Transverse colon (tissue), 4 donors: ENCODE results near the gene UBE2E1. TPM values are rescaled to one million over a fixed set of nuclear protein-coding genes. Genes with fewer than 3 reads are reported as not detected.

Experiments used
- DNase-seq: peaks from one replicate; pipeline ENCODE4 v3.0.0-alpha.2; 2019
- H3K27ac ChIP-seq, 4 donors: fragments of 200-600 bp; sonication (generic); 2 replicates each; pipeline ENCODE4 v1.5.1; 2016 to 2018; ENCODE audit warnings: inconsistent platforms in 4 of 4
- H3K27me3 ChIP-seq: fragments of 200-600 bp; sonication (generic); 2 replicates; pipeline ENCODE4 v1.5.1; 2017; ENCODE audit warnings: inconsistent platforms
- H3K36me3 ChIP-seq, 4 donors: fragments of 200-600 bp; sonication (generic); 2 replicates each; pipeline ENCODE4 v1.5.1; 2017 to 2019; ENCODE audit warnings: inconsistent platforms in 4 of 4
- H3K4me1 ChIP-seq, 4 donors: fragments of 200-600 bp; sonication (generic); 2 replicates each; pipeline ENCODE4 v1.5.1; 2017 to 2020; ENCODE audit warnings: inconsistent platforms in 4 of 4
- H3K4me3 ChIP-seq, 4 donors: fragments of 200-600 bp; sonication (generic); 1 replicate in 1 of 4; 2 replicates in 3 of 4; pipeline versions ENCODE4 v1.5.1 to v1.6.1; 2017 to 2019; ENCODE audit warnings: inconsistent platforms in 4 of 4
- H3K9me3 ChIP-seq, 2 donors: fragments of 200-600 bp; sonication (generic); 2 replicates each; pipeline ENCODE4 v1.5.1; 2017 to 2019; ENCODE audit warnings: inconsistent platforms in 2 of 2
- CTCF ChIP-seq, 5 experiments: fragments of 200-600 bp in 3 of 5; fragments of 450-650 bp in 2 of 5; sonication (generic) in 3 of 5; IDR thresholded peaks; 1 replicate in 2 of 5; 2 replicates in 3 of 5; pipeline ENCODE4 v1.5.1; 2016 to 2017; ENCODE audit warnings: antibody characterized with exemption in 5 of 5, inconsistent platforms in 3 of 5, mild to moderate bottlenecking in 2 of 5, moderate library complexity in 1 of 5
- EP300 ChIP-seq: sonication (generic); formaldehyde crosslinking; IDR thresholded peaks from one replicate; pipeline ENCODE4 v1.6.1; 2017; ENCODE audit warnings: antibody characterized with exemption, low read depth
- POLR2A ChIP-seq: fragments of 450-650 bp; IDR thresholded peaks from one replicate; pipeline ENCODE4 v1.6.1; 2016; ENCODE audit warnings: antibody characterized with exemption, mild to moderate bottlenecking, moderate library complexity
- POLR2AphosphoS5 ChIP-seq, 3 donors: sonication (generic); formaldehyde crosslinking; IDR thresholded peaks; one replicate each; pipeline ENCODE4 v1.6.1; 2016; ENCODE audit warnings: antibody characterized with exemption in 3 of 3
- WGBS, 2 donors: methylation state at CpG; one replicate each; pipeline ENCODE4 v1.1.5; 2018; ENCODE audit warnings: low coverage in 1 of 2; 5-methylcytosine and 5-hydroxymethylcytosine counted together
- in situ Hi-C, 4 donors: fragments of 200-750 bp; cut with MboI; loops; one replicate each; pipeline versions ENCODE4 v1.15.0 to v1.15.1; 2017; ENCODE audit warnings: low sequenced_read_pairs in 3 of 4, low pct_ligation_motif_present in 1 of 4, low pct_unique_long_range_greater_than_20kb in 1 of 4
- intact Hi-C: fragments of 100-400 bp; cut with DNase I; formaldehyde crosslinking; loops from one replicate; pipeline ENCODE4 v1.15.1; 2023; ENCODE audit warnings: low total_unique reads
- total RNA-seq, 4 donors: library from RNA; depleted of rRNA; stranded (reverse); fragments of >200 nt; gene quantifications; one replicate each; pipeline ENCODE4 v1.1.0, GENCODE V29; 2016

The UBE2E1 gene
- total RNA-seq, 4 donors from 2014 or later, result 62.0 to 109 (median 76.9) TPM

DNA sequence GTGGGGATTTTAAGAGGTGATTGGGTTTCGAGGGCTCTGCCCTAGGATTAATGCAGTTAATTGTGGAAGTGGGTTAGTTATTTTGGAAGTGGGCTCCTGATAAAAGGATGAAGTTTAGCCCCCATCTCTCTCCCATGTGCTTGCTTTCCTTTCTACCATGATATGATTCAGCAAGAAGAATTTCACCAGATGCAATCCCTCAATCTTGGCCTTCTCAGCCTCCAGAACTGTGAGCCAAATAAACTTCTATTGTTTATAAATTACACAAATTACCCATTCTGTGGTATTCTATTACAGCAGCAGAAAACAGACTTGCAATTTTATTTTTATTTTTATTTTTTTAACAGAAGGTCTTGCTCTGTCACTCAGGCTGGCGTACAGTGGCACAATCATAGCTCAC lies 27.3 kb upstream of the UBE2E1 start:
- H3K4me3 ChIP-seq, result no peak overlapping the region
- H3K4me1 ChIP-seq, result no peaks in the 10 kb centered on the region
- no peak overlapping the region for H3K27ac ChIP-seq
- no peaks in the 10 kb centered on the region for H3K36me3 ChIP-seq
- 89 to 96% methylated on average over 2 of the region's 2 CpGs for WGBS, 2 donors
- TF ChIP-seq EP300, result no peak
- TF ChIP-seq POLR2AphosphoS5 (IDR thresholded peaks at IDR 0.05), result peak in 1 of 3 donors; percentile 28
- intact Hi-C loops, result no loop called here
- H3K9me3 ChIP-seq, result no peaks in the 10 kb centered on the region
- no peaks in the 10 kb centered on the region for H3K27me3 ChIP-seq
- no peak for DNase-seq
- in situ Hi-C loops, result no loop called here

GRCh38 chr3:23779841-23780240 lies 25.9 kb upstream of the UBE2E1 start:
- Histone ChIP-seq H3K4me3 (no peak overlapping the region), H3K4me1 (peaks cover 0 to under 1% (median 0%) of the 10 kb centered on the region in 4 donors), H3K36me3 (no peaks in the 10 kb centered on the region), H3K9me3 (no peaks in the 10 kb centered on the region), H3K27me3 (no peaks in the 10 kb centered on the region), H3K27ac (no peak overlapping the region)
- intact Hi-C loops (no loop called here), in situ Hi-C loops (no loop called here)
- WGBS, 2 donors, result 73% methylated on average over 3 of the region's 3 CpGs; no CpG with 5 or more reads in 1 of the 2 donors
- no peak for TF ChIP-seq CTCF (IDR thresholded peaks at IDR 0.05)
- no peak for TF ChIP-seq POLR2A
- TF ChIP-seq POLR2AphosphoS5 (IDR thresholded peaks at IDR 0.05), result no peak
- no peak for TF ChIP-seq EP300
- DNase-seq, result no peak

DNA sequence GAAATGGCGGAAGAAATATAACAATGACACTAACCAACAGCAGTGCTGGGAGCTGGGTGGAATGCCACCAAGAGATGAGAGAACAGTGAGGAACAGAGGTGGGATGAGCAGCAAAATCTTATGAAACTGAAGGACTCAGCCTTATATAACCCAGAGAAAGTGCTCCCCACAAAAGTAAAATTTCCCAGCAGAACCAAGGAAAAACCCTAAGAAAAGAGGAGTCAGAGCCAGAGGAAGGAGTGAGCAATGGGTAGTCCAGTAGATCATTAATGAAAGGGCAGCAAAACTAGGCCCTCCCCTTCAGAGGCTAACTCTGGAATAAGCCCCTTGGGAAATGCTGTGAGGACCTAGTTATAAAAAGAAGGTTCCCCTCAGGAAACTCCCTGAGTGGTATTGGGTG lies 24.7 kb upstream of the UBE2E1 start:
- TF ChIP-seq EP300 (no peak), CTCF (IDR thresholded peaks at IDR 0.05) (no peak), POLR2A (no peak), POLR2AphosphoS5 (IDR thresholded peaks at IDR 0.05) (no peak)
- Histone ChIP-seq H3K4me3 (no peak overlapping the region), H3K27me3 (no peaks in the 10 kb centered on the region), H3K9me3 (no peaks in the 10 kb centered on the region), H3K27ac (no peak overlapping the region), H3K36me3 (no peaks in the 10 kb centered on the region), H3K4me1 (peaks cover 0 to 13% (median 2%) of the 10 kb centered on the region in 4 donors)
- WGBS, 2 donors, result 97 to 100% methylated on average over 1 of the region's 1 CpG
- in situ Hi-C loops, result no loop called here
- DNase-seq, result no peak
- intact Hi-C loops, result no loop called here

DNA sequence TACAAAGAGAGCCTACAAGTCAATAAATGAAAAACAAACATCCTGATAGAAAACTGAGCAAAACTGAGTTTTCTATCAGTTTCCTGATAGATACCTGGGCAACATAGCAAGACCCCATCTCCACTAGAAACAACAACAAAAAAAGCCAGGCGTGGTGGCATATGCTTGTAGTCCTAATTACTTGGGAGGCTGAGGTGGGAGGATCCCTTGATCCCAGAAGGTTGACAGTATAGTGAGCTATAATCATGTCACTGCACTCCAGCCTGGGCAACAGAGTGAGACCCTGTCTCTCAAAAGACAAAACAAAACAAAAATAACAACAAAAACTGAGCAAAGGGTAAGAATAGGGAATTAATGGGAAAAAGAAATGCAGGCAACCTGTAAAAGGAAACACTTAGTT lies 23.9 kb upstream of the UBE2E1 start:
- Histone ChIP-seq H3K4me1 (peaks cover 0 to 14% (median 2%) of the 10 kb centered on the region in 4 donors), H3K27ac (no peak overlapping the region), H3K4me3 (no peak overlapping the region), H3K9me3 (no peaks in the 10 kb centered on the region), H3K27me3 (no peaks in the 10 kb centered on the region), H3K36me3 (no peaks in the 10 kb centered on the region)
- intact Hi-C loops, result no loop called here
- no peak for DNase-seq
- 91 to 100% methylated on average over 1 of the region's 1 CpG for WGBS, 2 donors
- TF ChIP-seq POLR2AphosphoS5 (IDR thresholded peaks at IDR 0.05) (no peak), POLR2A (no peak), CTCF (IDR thresholded peaks at IDR 0.05) (no peak), EP300 (no peak)
- in situ Hi-C loops, result no loop called here

GRCh38 chr3:23785097-23785645 lies 20.6 kb upstream of the UBE2E1 start:
- TF ChIP-seq POLR2A, result no peak
- no peak for TF ChIP-seq CTCF (IDR thresholded peaks at IDR 0.05)
- TF ChIP-seq POLR2AphosphoS5 (IDR thresholded peaks at IDR 0.05), result no peak
- TF ChIP-seq EP300, result no peak
- peaks cover 0 to 14% (median 2%) of the 10 kb centered on the region in 4 donors for H3K4me1 ChIP-seq
- DNase-seq, result no peak
- H3K36me3 ChIP-seq, result no peaks in the 10 kb centered on the region
- H3K27me3 ChIP-seq, result no peaks in the 10 kb centered on the region
- intact Hi-C loops, result no loop called here
- in situ Hi-C loops, result no loop called here
- no peak overlapping the region for H3K4me3 ChIP-seq
- H3K27ac ChIP-seq, result no peak overlapping the region
- no peaks in the 10 kb centered on the region for H3K9me3 ChIP-seq
- 20 to 29% methylated on average over 6 of the region's 6 CpGs for WGBS, 2 donors
